HepG2 (cell line): ENCODE results near the gene PARVA. TPM values are rescaled to one million over a fixed set of nuclear protein-coding genes. Genes with fewer than 3 reads are reported as not detected.

Experiments
- ATAC-seq: fragments of 200-7000 bp; cut with Tn5 transposase; 3 replicates; pipeline ENCODE4 v1.9.1; 2020; ENCODE audit warnings: mild to moderate bottlenecking, moderate library complexity
- BruUV-seq: library from RNA; stranded (reverse); fragments of 400-500 nt; replicated peaks from 2 replicates; lab custom pipeline; 2021; lab: Mats Ljungman, UMichigan
- CTCF ChIA-PET: fragments of 300-600 bp; formaldehyde crosslinking; extraction: SDS; loops from one replicate; lab custom pipeline; 2021; ENCODE audit warnings: low total read pairs, inconsistent platforms, low intra/inter-chr PET ratio; lab: Yijun Ruan, JAX
- POLR2A ChIA-PET: fragments of 350-600 bp; sonication (Branson Sonifier 250); formaldehyde crosslinking; loops from one replicate; lab custom pipeline; 2020; ENCODE audit warnings: antibody characterized with exemption, inconsistent platforms; lab: Yijun Ruan, JAX
- DNase-seq: peaks from one replicate; pipeline ENCODE4 v3.0.0-alpha.2; 2015; ENCODE audit warnings: low spot score
- FAIRE-seq: peaks from 3 replicates; lab custom pipeline; 2011; peaks lifted over from hg19 to GRCh38; lab: Jason Lieb, UNC
- H2AFZ ChIP-seq: one replicate; pipeline ENCODE4 v1.6.1; 2011; ENCODE audit warnings: low read length, inconsistent platforms
- H3K27ac ChIP-seq: fragments of 300-600 bp; 3 replicates; pipeline ENCODE4 v1.8.0; 2011; ENCODE audit warnings: mixed run types, mild to moderate bottlenecking, mixed read lengths, low read length, inconsistent platforms; ENCODE audit not compliant: insufficient read depth; ENCODE audit errors: extremely low read length
- H3K27me3 ChIP-seq, 2 experiments: fragments of 200-600 bp in 1 of 2; 2 replicates in 1 of 2; 3 replicates in 1 of 2; pipeline versions ENCODE4 v1.6.0 to v1.8.0; 2011; ENCODE audit warnings: low read length in 2 of 2, mild to moderate bottlenecking in 2 of 2, moderate library complexity in 2 of 2, inconsistent platforms in 1 of 2; ENCODE audit not compliant: insufficient read depth in 2 of 2, control insufficient read depth in 1 of 2
- H3K36me3 ChIP-seq, 2 experiments: fragments of 200-600 bp in 1 of 2; replicated peaks in 1 of 2; 2 replicates in 1 of 2; 3 replicates in 1 of 2; pipeline versions ENCODE4 v1.5.1 to v1.8.0; 2011; ENCODE audit warnings: low read length in 2 of 2, inconsistent platforms in 1 of 2; ENCODE audit not compliant: insufficient read depth in 2 of 2, control insufficient read depth in 1 of 2
- H3K4me1 ChIP-seq: 2 replicates; pipeline ENCODE4 v1.5.1; 2012; ENCODE audit warnings: low read length, inconsistent platforms; ENCODE audit not compliant: insufficient read depth
- H3K4me2 ChIP-seq: 2 replicates; pipeline ENCODE4 v1.6.0; 2011; ENCODE audit warnings: low read depth, low read length, inconsistent platforms
- H3K4me3 ChIP-seq, 3 experiments: fragments of 200-600 bp in 1 of 3; sonication (generic), shearing (Covaris generic) in 1 of 3; replicated peaks in 1 of 3; 2 replicates each; pipeline ENCODE4 v1.5.1; 2011 to 2016; ENCODE audit warnings: low read length in 3 of 3, inconsistent platforms in 2 of 3, low read depth in 2 of 3, mild to moderate bottlenecking in 2 of 3, control low read depth in 1 of 3, mixed read lengths in 1 of 3; ENCODE audit not compliant: insufficient read depth in 1 of 3
- H3K79me2 ChIP-seq: one replicate; pipeline ENCODE4 v1.6.1; 2011; ENCODE audit warnings: low read length, inconsistent platforms; ENCODE audit not compliant: insufficient read depth
- H3K9ac ChIP-seq: 2 replicates; pipeline ENCODE4 v1.6.0; 2011; ENCODE audit warnings: mild to moderate bottlenecking, low read depth, low read length, inconsistent platforms; ENCODE audit not compliant: insufficient read depth
- H3K9me3 ChIP-seq: 2 replicates; pipeline ENCODE4 v1.5.1; 2012; ENCODE audit warnings: mild to moderate bottlenecking, low read length
- H4K20me1 ChIP-seq: 2 replicates; pipeline ENCODE4 v1.6.0; 2011; ENCODE audit warnings: inconsistent platforms, mild to moderate bottlenecking, low read length, moderate library complexity; ENCODE audit not compliant: insufficient read depth
- FOXA3 ChIP-seq: IDR thresholded peaks from 2 replicates; pipeline ENCODE4 v1.6.1; 2016; ENCODE audit warnings: missing genetic modification reagents, missing compliant biosample characterization
- LCORL ChIP-seq, 2 experiments: fragments of 450-650 bp in 1 of 2; sonication (generic) in 1 of 2; formaldehyde crosslinking in 1 of 2; IDR thresholded peaks; 2 replicates each; pipeline versions ENCODE4 v1.5.0 to v1.6.1; 2017 to 2020; ENCODE audit warnings: antibody characterized with exemption in 1 of 2, missing genetic modification reagents in 1 of 2
- NFE2 ChIP-seq: sonication (generic); formaldehyde crosslinking; IDR thresholded peaks from 2 replicates; pipeline ENCODE4 v1.4.0; 2020; ENCODE audit warnings: missing genetic modification reagents
- REL ChIP-seq: sonication (generic); formaldehyde crosslinking; conservative IDR thresholded peaks from 2 replicates; pipeline ENCODE4 v1.8.0; 2022; ENCODE audit warnings: mild to moderate bottlenecking, missing genetic modification reagents, moderate library complexity
- ZFP62 ChIP-seq: sonication (generic); formaldehyde crosslinking; IDR thresholded peaks from 2 replicates; pipeline ENCODE4 v1.4.0; 2020; ENCODE audit warnings: missing genetic modification reagents
- ZNF431 ChIP-seq: sonication (generic); formaldehyde crosslinking; IDR thresholded peaks from 2 replicates; pipeline ENCODE4 v1.9.0; 2022; ENCODE audit warnings: missing genetic modification reagents, low read depth, mild to moderate bottlenecking, borderline replicate concordance
- WGBS: methylation state at CpG from one replicate; pipeline ENCODE4 v1.1.6; 2017; ENCODE audit warnings: low lambda C conversion rate; 5-methylcytosine and 5-hydroxymethylcytosine counted together
- in situ Hi-C: cut with HindIII; loops from 2 replicates; pipeline ENCODE4 v1.10.0; 2017; ENCODE audit warnings: low pct_unique_long_range_greater_than_20kb; ENCODE audit not compliant: extremely low pct_ligation_motif_present
- intact Hi-C: fragments of 100-400 bp; cut with micrococcal nuclease; formaldehyde crosslinking; loops from one replicate; pipeline ENCODE4 v1.10.0; 2022; ENCODE audit not compliant: unreplicated experiment
- polyA plus RNA-seq, 8 experiments: library from polyadenylated mRNA; depleted of rRNA in 3 of 8; stranded (reverse) in 7 of 8; unstranded in 1 of 8; fragments of >200 nt; fragmentation: Illumina TruSeq in 4 of 8; extraction: Trizol in 4 of 8; gene quantifications; 2 replicates each; pipeline versions ENCODE4 v1.2.1 to v1.2.3, GENCODE V29; 2011 to 2016; ENCODE audit warnings: low read depth in 4 of 8, missing spikeins in 1 of 8, mixed read lengths in 1 of 8; ENCODE audit not compliant: insufficient read depth in 1 of 8
- total RNA-seq, 5 experiments: library from RNA; depleted of rRNA; stranded (reverse); fragments of >200 nt; fragmentation: Illumina TruSeq; extraction: Trizol; gene quantifications; 2 replicates each; pipeline ENCODE4 v1.2.3, GENCODE V29; 2016; ENCODE audit warnings: low read depth in 1 of 5
- TF ChIP-seq, protein P1 (sequence below): IDR thresholded peaks from 2 replicates; pipeline ENCODE4 v1.4.0; 2020; ENCODE audit warnings: mild to moderate bottlenecking, missing genetic modification reagents
- TF ChIP-seq, protein P2 (sequence below): sonication (generic); formaldehyde crosslinking; IDR thresholded peaks from 2 replicates; pipeline ENCODE4 v1.4.0; 2020; ENCODE audit warnings: missing genetic modification reagents

PARVA gene
- total and polyA plus RNA-seq, 2 of the 13 experiments (the other 11 are each of a cell fraction or from before 2014, with no cell fraction given): 5.9 to 9.1 TPM

DNA sequence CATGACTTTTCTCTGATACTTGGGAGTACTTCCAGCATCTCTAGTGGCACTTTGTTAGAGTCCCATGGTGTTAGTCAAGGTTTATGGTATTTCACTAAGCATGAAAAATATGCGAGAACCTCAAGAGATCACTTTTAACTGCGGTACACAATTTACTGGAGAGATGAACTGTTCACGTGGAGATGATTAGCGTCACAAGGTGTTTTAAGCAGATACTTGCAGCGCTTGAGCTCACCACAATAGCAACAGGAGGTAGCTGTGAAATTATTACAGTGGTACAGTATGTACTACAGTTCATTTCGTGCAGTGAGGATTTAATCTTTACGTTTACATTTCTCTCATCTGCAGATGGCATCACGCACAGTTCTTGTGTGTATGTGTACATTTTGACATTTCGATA, 4.5 kb downstream of the PARVA start:
- Histone ChIP-seq H3K27me3 (no peaks in the 10 kb centered on the region), H3K79me2 (no peaks in the 10 kb centered on the region), H3K4me2 (no peak overlapping the region), H2AFZ (no peak overlapping the region), H3K27ac (no peak overlapping the region), H3K4me3 (no peak overlapping the region), H3K36me3 (no peaks in the 10 kb centered on the region), H4K20me1 (no peaks in the 10 kb centered on the region), H3K4me1 (peaks cover 33% of the 10 kb centered on the region), H3K9ac (no peak overlapping the region), H3K9me3 (no peaks in the 10 kb centered on the region)
- DNase-seq (no peak), FAIRE-seq (no peak), ATAC-seq (no peak)
- no TSS peak for BruUV-seq
- 97% methylated on average over 9 of the region's 9 CpGs for WGBS
- intact Hi-C loops (no loop called here), in situ Hi-C loops (no loop called here)
- ChIA-PET CTCF (no interaction called here), POLR2A (no interaction called here)
- TF ChIP-seq ZFP62 (CRISPR knock-in tag) (no peak), LCORL (IDR thresholded peaks at IDR 0.05) (no peak), LCORL (CRISPR knock-in tag; IDR thresholded peaks at IDR 0.05) (no peak), FOXA3 (CRISPR knock-in tag) (no peak), ZNF431 (CRISPR knock-in tag) (no peak), NFE2 (no peak), REL (CRISPR knock-in tag) (no peak)
- TF ChIP-seq, protein P1, sequence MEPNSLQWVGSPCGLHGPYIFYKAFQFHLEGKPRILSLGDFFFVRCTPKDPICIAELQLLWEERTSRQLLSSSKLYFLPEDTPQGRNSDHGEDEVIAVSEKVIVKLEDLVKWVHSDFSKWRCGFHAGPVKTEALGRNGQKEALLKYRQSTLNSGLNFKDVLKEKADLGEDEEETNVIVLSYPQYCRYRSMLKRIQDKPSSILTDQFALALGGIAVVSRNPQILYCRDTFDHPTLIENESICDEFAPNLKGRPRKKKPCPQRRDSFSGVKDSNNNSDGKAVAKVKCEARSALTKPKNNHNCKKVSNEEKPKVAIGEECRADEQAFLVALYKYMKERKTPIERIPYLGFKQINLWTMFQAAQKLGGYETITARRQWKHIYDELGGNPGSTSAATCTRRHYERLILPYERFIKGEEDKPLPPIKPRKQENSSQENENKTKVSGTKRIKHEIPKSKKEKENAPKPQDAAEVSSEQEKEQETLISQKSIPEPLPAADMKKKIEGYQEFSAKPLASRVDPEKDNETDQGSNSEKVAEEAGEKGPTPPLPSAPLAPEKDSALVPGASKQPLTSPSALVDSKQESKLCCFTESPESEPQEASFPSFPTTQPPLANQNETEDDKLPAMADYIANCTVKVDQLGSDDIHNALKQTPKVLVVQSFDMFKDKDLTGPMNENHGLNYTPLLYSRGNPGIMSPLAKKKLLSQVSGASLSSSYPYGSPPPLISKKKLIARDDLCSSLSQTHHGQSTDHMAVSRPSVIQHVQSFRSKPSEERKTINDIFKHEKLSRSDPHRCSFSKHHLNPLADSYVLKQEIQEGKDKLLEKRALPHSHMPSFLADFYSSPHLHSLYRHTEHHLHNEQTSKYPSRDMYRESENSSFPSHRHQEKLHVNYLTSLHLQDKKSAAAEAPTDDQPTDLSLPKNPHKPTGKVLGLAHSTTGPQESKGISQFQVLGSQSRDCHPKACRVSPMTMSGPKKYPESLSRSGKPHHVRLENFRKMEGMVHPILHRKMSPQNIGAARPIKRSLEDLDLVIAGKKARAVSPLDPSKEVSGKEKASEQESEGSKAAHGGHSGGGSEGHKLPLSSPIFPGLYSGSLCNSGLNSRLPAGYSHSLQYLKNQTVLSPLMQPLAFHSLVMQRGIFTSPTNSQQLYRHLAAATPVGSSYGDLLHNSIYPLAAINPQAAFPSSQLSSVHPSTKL (CRISPR knock-in tag): no peak
- TF ChIP-seq, protein P2, sequence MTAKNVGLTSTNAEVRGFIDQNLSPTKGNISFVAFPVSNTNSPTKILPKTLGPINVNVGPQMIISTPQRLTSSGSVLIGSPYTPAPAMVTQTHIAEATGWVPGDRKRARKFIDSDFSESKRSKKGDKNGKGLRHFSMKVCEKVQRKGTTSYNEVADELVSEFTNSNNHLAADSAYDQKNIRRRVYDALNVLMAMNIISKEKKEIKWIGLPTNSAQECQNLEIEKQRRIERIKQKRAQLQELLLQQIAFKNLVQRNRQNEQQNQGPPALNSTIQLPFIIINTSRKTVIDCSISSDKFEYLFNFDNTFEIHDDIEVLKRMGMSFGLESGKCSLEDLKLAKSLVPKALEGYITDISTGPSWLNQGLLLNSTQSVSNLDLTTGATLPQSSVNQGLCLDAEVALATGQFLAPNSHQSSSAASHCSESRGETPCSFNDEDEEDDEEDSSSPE: no peak
